Stimulated activated CD4-positive, alpha-beta T cell treated with anti-CD3 and anti-CD28 coated beads, TNF-alpha, amount 100 ng/mL, for 24 hours (primary cell): Measurements from ENCODE around the gene PIM3.
"Not testable (repeated sequence)": the region's sequence is repeated elsewhere in the genome, so short reads cannot be mapped to it uniquely, and the experiment has no call there.

ENCODE experiments used
- DNase-seq, 3 experiments: peaks; one replicate each; pipeline ENCODE4 v3.0.0-alpha.2; 2020; ENCODE audit warnings: low read depth in 3 of 3

Gene PIM3

DNA sequence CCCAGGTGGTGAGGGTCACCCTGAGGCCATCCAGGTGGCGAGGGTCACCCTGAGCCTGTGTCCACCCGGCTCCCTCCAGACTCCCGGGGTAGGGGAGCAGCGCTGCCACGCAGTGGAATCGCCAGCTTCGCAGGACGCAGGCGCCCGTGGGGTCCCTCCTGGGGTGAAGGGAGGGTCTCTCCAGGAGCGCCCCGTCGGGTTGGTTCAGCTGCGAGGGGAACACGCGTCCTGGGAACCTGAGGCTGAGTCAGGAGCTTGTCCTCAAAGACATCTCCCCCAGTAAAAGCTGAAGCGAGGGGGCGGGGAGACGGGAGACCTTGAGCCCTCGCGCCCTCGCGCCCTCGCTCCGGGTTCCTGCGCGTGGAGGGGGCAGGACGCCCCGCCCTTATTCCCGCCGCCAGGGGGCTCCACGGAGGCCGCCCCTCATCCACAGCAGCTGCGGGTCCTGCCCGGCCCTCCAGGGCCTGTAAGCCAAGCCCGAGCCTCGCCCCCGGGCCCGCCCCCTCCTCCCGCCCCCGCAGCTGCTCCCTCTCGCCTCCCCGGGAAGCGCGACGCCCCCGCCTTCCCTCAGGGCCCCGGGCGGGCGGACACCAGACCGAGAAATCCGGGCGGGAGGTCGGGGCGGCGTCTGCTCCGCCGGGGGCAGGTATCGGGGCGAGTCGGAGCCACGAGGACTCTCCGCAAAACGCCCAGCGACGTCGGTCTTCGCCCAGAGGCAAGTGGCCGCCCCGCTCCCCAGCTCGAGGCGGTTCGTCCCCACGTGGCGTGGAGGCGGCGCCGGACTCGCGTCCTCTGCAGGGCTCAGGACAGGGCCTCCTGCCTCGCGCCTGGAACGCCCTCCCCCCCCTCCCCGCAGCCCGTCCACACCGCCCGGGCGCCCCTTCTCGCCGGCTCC is 22.8 kb downstream of the PIM3 start:
- no peak for DNase-seq

DNA sequence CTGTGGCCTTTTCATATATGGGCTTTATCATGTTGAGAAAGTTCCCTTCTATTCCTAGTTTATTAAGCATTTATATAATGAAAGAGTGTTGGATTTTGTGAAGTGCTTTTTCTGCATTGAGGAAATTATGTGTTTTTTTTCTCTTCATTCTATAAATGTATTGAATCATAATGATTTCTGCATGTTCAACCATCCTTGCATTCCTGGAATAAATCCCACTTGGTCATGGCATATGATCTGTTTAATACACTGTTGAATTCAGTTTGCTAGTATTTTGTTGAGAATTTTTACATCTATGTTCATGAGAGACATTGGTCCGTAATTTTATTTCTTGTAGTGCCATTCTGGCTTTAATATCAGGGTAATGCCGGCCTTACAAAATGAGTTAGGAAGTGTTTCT is 25.8 kb downstream of the PIM3 start:
- no peak for DNase-seq

DNA sequence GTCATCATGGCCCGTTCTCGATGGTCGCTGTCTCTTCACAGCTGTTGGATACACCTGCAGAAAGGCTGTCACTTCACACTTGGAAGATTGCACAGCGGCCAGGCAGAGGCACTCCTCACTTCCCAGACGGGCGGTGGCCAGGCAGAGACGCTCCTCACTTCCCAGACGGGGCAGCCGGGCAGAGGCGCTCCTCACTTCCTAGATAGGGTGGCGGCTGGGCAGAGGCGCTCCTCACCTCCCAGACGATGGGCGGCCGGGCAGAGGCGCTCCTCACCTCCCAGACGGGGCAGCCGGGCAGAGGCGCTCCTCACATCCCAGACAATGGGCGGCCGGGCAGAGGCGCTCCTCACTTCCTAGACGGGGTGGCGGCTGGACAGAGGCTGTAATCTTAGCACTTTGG is 29.3 kb downstream of the PIM3 start:
- DNase-seq = not testable (repeated sequence)

DNA sequence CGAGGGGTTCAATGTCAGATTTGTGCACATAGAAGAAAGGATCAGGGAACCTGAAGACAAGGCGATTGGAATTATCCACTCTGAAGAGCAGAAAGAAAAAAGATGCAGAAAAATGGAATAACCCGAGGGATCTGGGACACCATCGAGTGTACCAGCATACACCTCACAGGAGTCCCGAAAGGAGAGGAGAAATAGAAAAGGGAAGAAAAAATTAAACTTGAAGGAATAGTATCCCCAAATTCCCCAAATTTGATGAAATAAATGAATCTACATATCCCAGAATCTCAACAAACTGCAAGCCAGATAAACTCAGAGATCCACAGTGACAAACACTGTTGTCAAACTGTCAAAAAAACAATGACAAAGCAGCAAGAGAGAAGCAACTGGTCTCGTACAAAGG is 30.6 kb downstream of the PIM3 start:
- DNase-seq = no peak

DNA sequence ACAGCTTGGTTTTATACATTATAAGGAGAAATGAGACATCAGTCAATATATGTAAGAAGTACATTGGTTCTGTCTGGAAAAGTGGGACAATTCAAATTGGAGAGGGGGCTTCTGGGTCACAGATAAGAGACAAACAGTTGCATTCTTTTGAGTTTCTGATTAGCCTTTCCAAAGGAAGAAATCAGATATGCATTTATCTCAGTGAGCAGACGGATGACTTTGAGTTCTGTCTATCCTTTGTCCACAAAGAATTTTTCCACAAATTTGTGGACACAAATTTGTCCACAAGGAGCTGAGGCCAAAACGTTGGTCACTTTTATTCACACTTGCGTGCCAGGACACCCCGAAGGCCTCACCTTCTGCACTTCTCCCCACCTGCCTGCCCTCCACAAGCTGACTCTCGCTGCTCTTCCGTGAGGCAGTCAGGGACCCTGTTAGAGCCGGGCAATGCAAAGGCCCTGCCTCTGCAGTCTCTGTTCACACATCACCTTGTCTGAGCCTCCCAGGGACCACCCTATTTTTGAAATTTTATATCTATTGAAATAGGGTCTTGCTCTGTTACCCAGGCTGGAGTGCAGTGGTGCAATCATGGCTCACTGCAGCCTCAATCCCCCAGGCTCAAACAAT is 31.4 kb downstream of the PIM3 start:
- no peak for DNase-seq

DNA sequence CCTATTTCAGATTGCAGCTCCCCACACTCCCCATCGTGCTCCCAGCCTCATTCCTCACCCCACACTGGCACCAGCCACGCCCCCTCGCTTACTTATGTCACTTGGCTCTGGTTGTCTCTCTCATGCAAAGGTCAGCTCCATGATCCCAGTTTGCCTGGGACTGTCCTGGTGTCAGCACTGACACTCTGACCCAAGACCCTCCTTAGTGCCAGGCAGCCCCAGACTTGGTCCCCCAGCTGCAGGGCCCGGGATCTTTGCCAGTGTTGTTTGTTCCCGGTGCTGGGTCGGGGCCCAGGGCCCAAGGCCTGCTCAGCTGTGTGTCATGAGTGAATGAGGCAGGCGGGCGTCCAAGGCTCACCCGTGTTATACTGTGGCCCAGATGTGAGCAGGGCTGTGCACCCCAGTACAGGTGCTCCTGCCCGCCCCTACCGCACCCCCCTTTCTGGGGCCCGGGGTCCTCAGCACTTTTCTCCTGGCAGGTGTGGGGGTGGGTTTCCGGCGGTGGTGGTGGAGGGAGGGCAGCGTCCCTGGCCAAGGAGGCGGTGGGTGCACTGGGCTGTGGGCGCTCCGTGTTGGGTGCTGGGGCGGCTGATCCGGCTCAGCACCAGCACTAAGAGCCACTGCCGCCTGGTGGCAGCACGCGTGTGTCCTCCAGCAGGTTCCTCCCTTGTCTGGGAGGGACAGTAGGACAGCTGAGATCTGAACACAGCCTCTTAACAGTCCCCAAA is 32.5 kb downstream of the PIM3 start:
- peak in 2 of 3 experiments; percentile 57 to 76 for DNase-seq

DNA sequence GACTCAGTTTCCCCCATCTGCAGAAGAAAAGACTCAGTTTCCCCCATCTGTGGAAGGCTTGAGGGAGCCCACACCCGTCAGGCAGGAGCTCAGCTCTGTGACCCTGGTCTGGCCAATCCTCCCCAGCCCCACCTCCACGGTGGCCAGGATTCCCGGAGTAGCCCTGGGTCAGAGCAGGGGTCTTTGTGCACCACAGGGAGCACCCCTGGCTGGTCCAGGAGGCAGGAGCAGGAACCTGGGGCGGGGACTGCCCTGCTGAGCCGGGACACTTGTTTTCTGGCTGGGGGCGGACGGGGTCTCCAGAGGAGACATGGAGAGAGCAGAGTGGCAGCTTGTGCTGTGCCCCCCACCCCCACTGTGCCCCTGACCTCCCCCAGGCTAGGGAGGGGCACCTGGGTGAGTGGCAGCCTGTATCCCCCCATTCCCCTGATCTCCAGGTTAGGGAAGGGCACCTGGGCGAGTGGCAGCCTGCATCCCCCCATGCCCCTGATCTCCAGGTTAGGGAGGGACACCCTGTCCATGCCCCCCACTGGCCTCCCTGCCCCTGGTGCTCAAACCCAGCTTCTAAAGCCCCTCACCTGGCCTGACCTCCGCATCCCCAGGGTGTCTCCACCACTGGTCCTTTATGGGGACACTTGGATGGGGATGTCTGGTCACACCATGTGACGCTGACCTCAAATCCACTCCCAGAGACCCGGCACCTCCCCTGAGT is 33.2 kb downstream of the PIM3 start:
- no peak for DNase-seq

DNA sequence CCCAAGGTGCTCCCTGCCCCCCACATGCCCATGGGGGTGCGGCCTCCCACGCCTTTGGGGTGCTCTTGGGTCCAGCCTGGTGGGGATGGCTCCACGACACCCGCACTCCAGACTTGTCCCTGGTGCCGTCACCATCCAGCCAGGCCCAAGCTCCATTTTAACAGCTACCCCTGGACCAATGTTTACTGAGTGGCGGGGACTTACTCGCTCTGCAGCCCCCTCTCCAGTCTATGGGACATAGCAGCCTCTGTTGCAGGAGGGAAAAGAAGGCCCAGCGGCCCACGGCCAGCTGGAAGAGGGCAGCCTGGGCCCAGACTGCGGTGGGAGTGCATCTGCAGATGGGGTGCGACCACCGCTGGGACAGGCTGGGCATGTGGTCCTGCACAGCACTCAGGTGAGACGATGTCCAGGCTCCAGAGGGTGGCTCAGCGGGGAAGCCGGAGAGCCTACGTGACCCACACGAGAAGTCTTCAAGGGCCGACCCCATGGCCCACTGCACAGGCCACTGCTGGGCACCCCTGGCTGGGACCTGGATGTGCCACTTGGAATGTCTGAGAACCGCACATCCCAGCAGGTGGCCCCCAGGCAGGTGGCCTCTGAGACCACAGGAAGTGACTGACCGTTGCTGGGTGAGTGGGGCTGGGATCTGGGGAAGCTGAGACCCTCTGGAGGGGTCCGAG is 33.9 kb downstream of the PIM3 start:
- no peak for DNase-seq

DNA sequence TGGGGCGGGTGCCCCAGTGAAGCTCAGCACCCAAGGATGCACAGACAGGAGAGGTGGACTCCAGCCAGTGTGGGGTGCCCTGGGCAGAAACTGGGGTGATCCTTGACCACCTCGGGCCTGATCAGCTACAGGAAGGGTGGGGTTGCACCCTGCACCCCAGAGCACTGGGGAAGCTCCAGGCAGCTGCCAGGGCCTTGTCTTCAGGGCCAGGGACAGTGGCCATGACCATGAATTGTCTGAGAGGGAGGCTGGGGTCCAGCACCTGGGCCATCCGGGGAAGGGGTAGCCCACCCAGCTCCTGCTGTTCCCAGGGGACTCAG is 34.4 kb downstream of the PIM3 start:
- no peak for DNase-seq

DNA sequence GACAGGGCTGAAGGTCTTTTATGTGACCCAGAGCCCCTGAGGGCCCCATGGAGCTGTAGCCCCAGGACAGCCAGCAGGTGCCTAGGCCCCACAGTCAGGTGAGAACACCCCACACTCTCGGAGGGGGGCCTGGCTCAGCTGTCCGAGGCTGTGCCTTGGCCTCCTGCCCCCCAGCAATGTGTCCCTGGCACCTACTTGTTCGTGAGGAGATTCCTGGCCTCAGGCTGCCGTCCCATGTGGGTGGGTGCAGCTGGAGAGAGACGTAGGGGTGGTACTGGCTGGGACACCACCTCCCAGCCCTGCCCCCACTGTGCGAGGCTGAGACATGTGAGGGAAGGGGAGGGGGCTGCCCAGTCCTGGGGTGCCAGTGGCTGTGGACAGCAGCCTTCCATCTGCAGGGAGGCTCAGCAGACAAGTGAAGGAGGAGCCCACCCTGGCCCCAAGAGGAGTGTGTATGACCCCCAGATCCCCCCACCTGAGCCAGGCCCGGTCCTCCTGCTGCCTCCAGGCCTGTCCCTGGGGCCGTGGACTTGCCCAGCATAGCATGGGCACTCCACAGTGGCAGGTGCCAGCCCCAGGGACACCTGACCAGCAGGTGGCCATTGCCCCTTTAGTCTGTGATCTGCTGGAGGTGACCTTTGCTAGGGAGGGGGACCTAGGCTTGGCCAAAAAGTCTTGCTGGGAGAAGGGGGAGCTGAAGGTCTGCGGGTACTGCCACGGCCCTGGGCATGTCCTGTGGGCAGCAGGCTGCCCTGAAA is 35.0 kb downstream of the PIM3 start:
- DNase-seq = no peak

DNA sequence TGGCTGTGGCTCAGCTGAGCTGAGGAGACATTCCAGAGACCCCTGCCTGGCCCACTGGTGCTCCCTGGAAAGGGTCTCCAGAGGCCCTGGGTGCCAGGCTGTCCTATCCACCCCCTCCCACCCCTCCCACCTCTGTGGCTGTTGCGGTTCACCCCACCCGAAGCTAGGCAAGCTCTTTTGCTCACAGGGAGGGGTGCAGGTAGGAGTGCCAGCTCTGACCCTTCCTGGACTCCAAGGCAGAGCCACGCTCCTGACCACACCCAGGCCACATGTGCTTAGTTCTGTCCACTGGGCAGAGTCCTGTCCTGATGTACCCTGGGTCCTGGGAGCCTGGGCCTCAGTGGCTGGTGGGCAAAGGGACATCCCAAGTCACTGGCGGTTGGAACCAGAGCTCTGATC is 35.5 kb downstream of the PIM3 start:
- DNase-seq = no peak

DNA sequence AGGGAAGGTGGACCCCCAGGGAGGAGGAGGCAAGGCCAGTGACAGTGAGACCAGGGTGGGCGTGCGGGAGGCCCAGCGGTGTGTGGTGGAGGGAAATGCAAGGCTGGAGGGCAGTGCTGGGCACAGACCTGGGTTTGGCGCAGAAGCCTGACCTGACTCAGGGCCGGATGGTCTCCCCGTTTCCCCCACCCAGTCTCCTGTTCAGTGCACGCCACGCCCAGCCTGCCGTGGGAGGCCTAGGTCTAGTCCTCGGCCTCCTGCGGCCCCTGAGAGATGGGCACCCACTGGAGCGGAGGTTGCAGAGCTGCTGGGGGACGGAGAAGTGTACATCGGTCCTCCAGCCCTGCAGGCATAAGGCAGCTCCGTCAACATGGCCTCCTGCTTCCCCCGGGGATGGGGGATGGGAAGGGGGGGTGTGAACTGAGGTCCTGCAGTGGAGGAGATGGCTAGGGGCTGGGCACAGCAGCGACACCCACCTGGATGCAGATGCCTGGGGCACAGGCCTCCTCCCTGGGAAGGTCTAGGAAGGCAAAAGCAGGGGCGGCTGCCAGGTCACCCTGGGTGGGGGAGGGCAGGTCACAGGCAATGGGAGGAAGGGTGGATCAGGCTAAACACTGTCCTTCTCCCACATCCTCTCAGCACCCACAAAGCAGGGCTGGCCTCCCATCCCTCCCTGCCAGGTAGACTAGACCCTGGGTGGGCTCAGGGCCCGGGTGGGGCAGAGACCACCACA is 36.1 kb downstream of the PIM3 start:
- DNase-seq = no peak

DNA sequence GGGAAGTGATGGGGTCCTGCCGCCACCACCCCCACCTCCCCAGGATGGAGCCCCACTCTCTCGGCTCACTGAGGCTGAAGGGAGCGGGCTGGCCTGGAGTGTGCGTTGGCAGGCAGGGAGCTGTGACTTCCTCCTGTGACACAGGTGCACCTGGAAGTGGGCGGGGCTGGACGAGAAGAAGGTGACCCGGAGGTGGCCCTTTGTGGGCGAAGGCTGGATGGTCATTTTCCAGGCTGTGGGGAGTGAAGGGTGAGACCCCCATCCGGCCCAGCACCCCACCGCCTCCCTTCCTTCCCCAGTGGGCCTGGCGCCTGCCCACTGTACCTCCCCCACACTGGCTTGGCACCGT is 36.7 kb downstream of the PIM3 start:
- no peak for DNase-seq

DNA sequence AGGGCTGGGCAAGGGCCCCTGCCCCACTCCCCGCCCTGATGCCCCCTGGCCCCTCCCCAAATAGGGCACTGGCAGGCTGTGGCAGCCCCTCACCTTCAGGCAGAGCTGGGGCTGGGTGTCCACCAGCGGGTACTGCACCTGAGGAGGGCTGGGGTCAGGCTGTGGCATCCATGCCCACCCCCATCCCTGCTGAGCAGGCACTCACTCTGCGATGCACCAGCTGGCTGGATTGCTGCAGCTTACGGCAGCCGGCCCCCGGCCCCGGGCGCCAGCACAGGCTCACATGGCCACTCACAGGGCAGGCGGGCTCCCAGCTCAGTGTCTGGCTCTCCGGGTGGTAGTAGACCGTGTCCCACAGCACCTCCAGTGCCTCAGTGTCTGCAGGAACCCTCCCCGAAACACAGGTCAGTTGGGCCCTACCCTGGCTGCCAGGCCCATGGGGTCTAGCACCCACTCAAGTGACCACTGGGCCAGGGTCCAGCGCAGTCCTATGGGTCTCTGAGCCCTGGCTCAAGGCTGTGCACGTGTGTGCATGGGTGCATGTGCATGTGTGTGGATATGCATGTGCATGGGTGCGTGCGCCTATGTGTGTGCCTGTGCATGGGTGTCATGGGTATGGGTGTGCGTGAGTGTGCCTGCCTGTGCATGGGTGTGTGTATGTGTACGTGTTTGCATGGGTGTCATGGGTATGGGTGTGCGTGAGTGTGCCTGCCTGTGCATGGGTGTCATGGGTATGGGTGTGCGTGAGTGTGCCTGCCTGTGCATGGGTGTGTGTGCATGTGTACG is 37.6 kb downstream of the PIM3 start:
- no peak for DNase-seq

DNA sequence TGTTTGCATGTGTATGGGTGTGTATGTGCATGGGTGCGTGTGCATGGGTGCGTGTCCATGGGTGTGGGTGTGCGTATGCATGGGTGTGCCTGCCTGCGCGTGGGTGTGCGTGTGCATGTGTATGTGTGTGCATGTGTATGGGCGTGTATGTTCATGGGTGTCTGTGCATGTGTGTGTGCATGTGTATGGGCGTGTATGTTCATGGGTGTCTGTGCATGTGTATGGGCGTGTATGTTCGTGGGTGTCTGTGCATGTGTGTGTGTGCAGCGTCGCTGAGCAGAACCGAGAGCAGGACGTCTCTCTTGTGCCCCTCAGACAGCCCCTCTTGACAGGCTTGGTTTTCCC is 38.1 kb downstream of the PIM3 start:
- DNase-seq = no peak

DNA sequence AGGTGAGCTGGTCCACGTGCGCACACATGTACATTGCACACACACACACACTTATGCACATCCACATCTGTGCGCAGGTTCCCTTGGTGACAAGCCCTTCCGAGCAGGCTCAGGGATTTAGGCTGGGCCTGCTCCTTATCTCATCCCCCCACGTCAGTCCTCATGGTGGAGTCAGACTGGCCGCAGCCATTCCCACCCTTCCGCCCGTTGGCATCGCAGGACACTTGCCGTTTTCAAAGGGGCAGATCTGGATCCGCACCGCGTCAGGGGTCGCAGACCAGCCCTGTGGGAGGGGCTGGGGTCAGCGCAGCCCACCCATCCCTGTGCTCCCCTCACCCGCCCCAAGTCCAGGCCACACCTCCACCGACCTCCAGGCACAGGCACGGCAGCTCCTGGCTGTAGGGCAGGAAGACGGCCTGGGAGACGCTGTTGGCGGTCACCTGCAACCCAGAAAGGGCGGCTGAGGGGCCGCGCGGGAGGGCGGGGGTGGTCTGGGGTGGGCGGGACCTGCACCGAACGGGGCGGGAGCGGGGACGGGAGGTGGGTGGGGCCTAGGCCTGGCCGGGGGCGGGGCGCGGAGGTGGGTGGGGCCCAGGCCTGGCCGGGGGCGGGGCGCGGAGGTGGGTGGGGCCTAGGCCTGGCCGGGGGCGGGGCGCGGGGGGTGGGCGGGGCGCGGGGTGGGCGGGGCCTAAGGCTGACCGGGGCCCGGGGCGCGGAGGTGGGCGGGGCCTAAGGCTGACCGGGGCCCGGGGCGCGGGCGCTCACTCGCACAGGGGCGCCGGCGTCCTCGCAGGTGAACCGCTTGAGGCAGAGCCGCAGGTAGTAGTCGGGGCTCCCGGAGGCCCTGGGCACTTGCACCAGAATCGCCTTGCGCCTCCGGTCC is 38.7 kb downstream of the PIM3 start:
- no peak for DNase-seq

DNA sequence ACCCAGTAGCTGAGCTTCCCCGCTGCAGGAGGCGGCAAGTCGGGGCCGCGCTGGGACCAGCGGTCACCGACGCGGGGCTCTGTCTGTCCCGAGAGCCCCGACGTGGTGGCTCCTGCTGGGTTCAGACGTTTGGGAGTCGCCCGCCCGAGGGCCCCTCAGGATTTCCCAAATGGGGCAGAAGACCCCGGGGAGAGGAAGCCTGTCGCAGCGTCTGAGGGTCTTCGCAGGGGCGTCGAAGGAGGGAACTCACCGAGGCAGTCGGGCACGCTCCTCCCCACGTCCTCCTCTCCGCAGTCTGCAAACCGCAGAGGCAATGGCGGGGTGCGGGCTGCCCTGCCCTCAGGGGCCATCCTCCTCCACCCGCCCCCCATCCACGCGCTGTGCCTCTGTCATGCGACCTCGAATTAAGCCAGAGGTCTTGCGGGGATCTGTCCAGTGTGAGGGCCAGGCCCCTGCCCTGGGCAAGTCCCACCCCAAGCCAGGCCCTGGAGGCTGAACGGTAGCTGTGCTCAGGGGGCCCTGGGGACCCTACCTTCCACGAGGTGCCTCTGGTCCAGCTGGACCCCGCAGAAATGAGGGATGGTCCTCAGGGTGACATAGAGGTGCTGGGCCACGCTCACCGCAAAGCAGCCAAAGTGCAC is 39.5 kb downstream of the PIM3 start:
- DNase-seq = no peak
